HG03520 (cell line): ENCODE results near the gene ARPIN.
A peak's percentile ranks its signal among the peaks of the same experiment; 100 is the strongest.
"Not testable (repeated sequence)": the region's sequence is repeated elsewhere in the genome, so short reads cannot be mapped to it uniquely, and the experiment has no call there.

ENCODE experiments used
- ATAC-seq: cut with Tn5 transposase; IDR thresholded peaks from one replicate; pipeline ENCODE4 v1.9.1; 2021; ENCODE audit warnings: mild to moderate bottlenecking, moderate library complexity; ENCODE audit not compliant: unreplicated experiment

Gene ARPIN

DNA sequence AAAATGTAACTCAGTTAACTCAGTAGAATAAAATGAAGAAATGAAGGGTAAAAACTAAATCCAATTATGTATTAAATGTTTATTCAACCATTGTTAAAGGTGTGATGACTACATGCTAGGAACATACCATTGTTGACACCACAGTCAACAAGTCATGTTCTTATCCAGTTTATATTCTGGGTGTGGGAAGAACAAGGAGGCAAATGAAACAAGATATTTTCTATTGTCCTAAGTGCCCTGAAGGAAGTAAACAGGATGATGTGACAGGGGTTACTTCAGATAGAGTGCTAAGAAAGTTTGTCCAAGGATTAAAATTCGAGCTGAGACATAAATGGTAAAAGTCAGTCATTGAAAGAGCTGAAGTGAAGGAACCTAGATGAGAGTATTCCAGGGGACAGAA, 32.0 kb downstream of the ARPIN start:
- ATAC-seq: no peak

- ATAC-seq: no peak
Observed at GRCh38 chr15:89878323-89878722, 34.4 kb downstream of the ARPIN start.

DNA sequence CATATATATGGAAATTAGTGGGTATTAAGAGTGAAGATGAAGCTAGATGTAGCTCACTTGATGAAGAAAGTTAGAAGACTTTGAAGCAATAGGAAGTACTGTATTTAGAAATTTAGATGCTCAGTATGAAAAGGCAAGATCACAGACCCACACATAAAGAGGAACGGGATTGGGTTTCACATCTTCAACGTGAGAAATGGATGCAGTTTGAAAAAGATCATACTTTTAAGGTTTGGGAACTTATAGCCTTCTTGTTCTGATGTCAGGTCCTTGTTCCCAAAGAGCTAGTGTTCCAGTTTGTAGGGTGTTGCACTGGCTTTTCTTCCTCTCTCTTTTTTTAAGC, 35.7 kb downstream of the ARPIN start:
- no peak for ATAC-seq

DNA sequence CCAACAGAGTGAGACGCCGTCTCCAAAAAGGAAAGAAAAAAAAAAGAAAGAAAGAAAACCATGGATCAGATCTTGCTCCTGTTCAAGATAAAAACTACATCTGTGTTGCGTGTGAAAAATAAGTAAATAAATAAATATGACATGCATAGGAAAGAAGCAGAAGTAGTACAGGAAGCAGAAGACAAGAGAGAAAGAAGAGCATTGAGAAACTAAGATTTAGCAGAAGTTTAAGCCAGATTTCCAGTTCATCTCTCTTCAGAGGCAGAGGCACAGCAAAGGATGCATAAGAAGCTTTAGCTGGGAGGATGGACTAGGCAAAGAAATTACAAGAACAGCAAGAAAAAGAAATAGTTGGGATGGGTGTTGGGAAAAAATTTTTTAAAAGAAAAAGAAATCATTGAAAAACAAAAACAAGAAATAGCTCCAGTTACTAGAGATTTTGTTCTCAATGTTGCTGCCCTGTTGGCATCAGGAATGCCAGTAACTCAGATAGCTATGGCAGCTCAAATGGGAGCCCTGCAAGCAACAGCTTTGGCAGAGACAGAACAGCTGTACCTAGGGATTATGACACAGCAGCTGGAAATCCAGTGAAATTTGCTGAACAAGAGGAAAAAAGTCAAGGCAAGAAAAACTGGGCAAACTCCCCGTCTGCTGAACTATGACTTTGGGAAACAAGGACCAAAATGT, 36.2 kb downstream of the ARPIN start:
- ATAC-seq: no peak

DNA sequence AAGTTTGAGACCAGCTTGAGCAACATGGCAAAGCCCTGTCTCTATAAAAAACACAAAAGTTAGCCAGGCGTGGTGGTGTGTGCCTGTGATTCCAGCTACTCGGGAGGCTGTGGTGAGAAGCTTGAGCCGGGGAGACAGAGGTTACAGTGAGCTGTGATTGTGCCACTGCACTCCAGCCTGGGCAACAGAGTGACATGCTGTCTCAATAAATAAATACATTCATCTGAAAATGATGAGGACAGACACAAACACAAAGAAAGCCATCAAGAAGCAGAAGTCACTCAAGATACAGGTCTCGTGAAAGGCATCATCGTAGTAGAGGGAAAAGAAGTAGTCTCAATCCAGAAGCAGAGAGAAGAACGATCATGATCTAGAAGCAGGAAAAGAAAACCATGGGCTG, 37.0 kb downstream of the ARPIN start:
- no peak for ATAC-seq

DNA sequence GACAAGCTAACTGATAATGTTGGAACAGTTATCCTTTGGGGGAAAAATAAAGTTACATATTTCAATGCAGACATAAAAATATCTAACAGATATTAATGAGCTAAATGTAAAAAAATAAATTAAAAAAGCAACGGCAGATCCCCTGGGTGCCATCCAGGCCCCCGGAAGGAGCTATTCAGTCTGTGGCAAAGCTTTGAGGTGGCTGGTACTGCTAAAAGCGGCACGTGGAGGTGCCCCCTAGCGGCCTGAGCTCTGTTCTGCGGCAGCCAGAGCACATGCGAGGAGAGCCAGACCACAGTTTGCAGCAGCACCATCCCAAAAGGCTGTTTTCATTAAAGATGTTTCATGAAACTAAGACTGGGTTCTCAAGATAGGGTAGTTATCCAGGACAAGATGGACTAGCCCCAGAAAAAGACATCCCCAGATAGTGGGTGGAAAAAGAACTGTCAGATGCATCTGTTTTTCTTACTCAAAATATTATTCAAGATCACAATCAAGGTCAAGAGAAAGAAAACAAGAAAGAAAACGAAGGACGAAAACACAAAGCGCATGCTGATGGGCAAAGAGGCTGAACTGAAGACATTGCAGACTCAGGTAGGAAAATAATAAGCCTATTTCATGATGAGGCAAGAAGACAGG, 37.7 kb downstream of the ARPIN start:
- ATAC-seq: peak; percentile 82

DNA sequence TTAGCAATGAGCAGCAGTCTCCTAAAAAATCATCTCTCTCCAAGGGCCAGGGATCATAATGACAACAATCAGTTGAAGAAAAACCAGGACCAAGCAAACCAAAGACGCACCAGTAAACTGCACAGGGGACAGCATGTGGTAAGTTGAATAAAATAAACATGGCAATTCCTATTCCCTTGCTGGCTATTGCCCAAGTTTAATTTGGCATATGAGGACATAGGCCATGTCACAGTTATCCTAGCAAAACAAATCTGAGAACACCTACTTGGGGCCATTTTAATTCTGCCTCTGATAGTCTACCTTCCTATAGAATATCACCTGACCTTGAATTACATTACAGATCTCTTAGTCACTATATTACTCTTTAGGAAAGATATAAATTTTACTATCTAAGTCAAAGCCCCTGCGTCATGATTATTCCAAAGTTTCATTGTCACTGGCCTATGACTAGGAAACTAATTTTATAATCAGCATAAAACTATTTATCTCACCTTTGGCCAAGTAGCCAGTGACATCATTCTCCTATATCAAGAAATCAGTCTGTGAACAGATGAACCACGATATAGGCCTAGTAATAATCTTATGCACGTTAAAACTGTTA, 42.0 kb downstream of the ARPIN start:
- no peak for ATAC-seq

DNA sequence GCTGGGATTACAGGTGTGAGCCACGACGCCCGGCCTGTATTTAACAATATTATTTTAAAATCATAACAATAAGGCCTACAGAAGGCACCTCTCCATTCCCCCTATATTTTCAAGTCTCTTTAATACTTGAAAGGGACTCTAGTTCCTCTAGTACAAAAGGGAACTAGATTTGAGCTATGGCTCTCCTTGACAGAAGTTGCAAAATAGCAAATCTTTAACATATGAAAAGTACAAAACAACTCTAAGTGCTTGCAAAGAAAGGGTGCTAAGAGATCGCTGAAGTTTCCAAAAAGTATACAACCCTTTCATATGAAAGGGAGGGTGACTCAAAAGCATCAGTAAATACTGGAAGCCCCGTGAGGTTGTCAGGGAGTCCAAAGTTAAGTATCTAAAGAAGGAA, 42.7 kb downstream of the ARPIN start:
- no peak for ATAC-seq

DNA sequence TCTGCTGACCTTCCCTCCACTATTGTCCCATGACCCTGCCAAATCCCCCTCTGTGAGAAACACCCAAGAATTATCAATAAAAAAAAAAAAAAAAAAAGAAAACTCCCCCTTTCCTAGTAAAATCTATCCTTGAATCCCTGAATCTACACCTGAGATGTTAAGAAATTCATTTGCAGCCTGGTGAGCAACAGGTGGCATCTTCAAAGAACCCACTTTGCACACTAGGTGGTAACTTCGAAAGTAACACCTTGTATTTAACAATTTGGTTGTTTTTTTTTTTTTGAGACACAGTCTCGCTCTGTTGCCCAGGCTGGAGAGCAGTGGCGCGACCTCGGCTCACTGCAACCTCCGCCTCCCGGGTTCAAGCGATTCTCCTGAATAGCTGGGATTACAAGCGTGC, 43.3 kb downstream of the ARPIN start:
- ATAC-seq: not testable (repeated sequence)

DNA sequence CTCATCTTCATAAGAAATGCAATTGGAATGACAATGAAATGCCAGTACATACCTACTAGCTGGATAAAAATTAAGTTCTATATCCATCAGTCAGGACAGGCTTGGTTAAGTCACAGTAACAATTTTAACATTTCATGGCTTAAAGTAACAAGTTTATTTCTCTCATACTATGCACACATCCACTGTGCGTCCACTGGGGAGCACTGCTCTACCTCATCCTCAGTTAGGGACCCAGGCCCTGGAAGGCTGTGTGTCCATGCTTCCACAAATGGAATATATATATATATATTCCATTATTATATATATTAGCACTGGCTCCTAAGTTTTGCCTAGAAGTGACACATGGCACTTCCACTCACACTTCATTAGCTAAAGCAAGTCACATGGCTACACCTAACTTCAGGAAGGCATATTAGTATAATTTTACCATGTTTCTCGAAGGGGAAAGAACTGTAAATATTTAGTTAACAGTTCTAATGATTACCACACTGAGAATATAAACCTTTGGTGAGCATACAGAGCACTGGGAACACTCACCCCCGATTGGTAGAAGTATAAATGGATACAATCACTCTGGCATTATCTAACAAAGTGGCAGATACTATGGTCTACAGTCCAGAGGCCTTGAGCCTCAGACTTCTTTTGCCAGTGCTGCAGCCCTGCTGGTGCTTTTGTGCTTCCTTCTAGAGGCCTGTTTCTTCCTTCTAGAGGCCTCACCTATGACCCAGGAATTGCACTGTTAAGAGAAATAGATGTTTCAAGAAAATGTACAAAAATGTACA, 47.6 kb downstream of the ARPIN start:
- ATAC-seq: no peak

DNA sequence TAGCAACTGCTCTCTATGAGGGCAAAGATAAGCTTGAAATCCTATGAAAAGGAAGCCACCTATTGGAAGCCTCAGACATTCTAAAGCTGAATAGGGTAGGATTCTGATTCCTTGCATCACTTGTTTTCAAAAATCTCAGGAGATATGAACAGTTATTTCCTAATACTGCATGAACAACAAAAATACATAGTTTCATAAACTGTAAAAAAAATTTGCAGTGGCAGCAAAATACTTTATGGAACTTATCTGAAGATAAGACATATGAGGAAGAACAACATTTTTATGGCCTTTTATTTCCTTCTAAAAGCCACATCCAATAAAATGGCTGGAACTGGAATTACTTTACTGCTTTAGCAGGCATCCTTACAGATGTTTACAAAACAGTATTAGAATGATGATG, 48.8 kb downstream of the ARPIN start:
- no peak for ATAC-seq

DNA sequence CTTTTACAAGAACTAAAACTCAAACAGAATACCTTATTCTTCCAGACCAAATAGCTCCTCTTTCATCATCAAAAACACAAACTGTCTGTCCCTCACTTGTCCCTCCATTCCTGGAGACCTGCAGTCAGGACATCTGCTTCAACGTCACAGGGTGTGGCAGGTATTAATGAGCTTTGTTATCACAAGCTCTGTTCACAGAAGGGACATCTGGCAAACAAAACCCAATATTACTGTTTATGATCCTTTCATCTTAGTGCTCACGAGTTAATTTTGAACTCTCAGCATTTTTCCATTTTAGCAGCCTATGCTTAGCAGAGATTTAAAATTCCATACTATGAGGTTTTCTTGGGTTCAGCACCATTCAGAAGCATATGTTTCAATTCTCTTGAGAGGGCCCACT, 51.9 kb downstream of the ARPIN start:
- ATAC-seq: no peak

- no peak for ATAC-seq
Observed at GRCh38 chr15:89860431-89860830, 52.3 kb downstream of the ARPIN start.

- no peak for ATAC-seq
Observed at GRCh38 chr15:89858661-89859458, 53.9 kb downstream of the ARPIN start.

DNA sequence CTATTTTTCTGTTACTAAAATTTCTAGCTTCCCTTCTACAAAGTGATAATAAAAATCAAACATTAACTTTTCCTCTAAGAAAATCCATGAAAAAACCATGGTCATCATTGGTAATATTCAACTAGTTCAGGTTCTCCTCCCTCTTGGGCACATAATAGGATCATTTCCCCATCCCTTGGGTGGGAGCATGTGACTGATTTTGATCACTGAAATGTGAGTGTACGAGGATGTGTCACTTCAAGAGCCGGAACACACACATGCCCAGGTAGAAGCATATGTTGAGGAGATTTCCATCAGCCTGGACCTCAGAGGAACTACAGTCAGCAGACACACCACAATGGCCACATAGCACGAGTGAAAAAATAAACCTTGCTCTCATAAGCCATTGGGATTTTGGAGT, 55.1 kb downstream of the ARPIN start:
- no peak for ATAC-seq

DNA sequence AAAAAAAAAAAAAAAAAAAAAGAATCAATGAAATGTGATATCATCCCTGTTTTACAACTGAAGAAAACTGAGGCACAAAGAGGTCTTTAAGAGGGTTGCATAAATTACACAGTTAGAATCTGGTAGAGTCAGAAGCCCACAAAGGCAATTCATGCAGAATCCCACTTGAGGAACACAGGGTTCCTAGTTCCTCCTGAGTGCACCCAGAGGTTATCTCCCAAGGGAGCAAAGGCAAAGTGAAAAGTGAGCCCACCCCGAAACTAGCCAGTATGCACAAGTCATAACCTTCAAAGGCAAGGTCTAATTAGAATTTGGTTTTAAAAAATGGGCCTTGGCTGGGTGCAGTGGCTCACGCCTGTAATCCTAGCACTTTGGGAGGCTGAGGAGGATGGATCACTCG, 56.8 kb downstream of the ARPIN start:
- ATAC-seq: no peak

DNA sequence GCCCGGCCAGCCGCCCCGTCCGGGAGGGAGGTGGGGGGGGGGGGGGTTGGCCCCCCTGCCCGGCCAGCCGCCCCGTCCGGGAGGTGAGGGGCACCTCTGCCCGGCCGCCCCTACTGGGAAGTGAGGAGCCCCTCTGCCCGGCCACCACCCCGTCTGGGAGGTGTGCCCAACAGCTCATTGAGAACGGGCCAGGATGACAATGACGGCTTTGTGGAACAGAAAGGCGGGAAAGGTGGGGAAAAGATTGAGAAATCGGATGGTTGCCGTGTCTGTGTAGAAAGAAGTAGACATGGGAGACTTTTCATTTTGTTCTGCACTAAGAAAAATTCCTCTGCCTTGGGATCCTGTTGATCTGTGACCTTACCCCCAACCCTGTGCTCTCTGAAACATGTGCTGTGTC, 57.9 kb downstream of the ARPIN start:
- not testable (repeated sequence) for ATAC-seq

- no peak for ATAC-seq
Observed at GRCh38 chr15:89852342-89852995, 60.3 kb downstream of the ARPIN start.

GRCh38 chr15:89851673-89852341, 60.9 kb downstream of the ARPIN start:
- ATAC-seq: peak; percentile 60

DNA sequence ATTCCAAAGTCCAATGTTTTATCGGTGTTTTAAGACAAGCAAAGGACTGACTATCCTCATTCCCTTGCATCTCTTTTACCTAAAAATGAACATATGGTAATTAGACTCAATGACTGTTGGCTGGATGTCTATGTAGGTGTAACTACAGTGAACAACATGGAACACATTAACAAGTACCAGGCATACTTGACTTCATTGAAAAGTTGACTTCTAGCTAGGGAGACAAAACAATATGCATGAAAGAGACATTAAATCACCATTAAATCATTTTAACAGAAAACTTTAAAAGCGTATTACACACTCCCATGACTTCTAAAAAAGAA, 63.8 kb downstream of the ARPIN start:
- no peak for ATAC-seq
